ENCODE data around the gene AREL1.

AREL1 gene

DNA sequence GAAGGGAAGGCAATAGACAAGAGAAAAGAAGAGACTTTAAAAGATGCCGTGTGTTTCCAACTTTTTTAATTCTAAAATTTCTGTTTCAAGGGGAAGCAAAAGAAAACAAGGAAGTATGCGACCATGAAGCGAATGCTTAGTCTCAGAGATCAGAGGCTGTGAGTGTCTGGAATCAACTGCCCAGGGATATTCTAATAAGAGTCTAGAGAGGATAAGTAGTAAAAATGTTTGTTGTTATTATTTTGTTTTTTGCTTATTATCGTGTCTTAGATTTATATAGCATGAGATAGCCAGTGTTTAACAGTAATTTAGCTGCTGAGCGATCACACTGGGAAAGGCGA is 485 bp upstream of the AREL1 start:
- H3K27me3 Mint-ChIP-seq = no peaks in the 10 kb centered on the region
- H3K27ac Mint-ChIP-seq = peak overlapping the region; percentile 95 to 96
- H3K36me3 Mint-ChIP-seq (ENCODE audit: insufficient read depth) = peaks cover 36% of the 10 kb centered on the region
- DNase-seq = no peak
- no peaks in the 10 kb centered on the region for H3K9me3 Mint-ChIP-seq
- no peak for ATAC-seq (replicated peaks)
- peaks cover 23 to 54% of the 10 kb centered on the region in 2 donors for H3K4me1 Mint-ChIP-seq (ENCODE audit: low read depth in 2 of 2)
- H3K4me3 Mint-ChIP-seq = peak overlapping the region; percentile 90

DNA sequence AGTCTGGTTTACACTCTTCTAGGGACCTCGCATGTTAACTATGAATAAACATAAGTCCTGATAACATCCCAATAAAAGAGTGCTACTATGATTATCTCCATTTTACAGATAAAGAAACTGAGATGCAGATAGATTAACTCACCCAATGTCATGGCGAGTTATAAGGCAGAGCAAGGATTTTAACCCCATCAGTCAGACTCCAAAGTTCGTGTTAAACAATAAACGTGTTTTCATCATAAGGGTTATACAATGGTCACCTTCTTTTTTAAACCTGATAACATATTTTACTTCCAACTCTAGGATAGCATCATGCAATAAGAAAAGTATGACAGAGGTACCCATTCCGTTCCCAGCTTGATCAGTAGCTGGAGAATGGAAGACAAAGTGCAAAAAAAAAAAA is 1.2 kb downstream of the AREL1 start:
- Mint-ChIP-seq H3K36me3 (ENCODE audit: insufficient read depth) (peaks cover 28% of the 10 kb centered on the region), H3K9me3 (no peaks in the 10 kb centered on the region), H3K4me1 (ENCODE audit: low read depth in 2 of 2) (peaks cover 21 to 58% of the 10 kb centered on the region in 2 donors), H3K4me3 (peak overlapping the region; percentile 90), H3K27me3 (no peaks in the 10 kb centered on the region), H3K27ac (no peak overlapping the region)
- DNase-seq (no peak), ATAC-seq (replicated peaks) (no peak)

- Mint-ChIP-seq H3K9me3 (no peaks in the 10 kb centered on the region), H3K27ac (no peak overlapping the region), H3K4me3 (peak overlapping the region; percentile 50 to 90), H3K36me3 (ENCODE audit: insufficient read depth) (peaks cover 17% of the 10 kb centered on the region), H3K4me1 (ENCODE audit: low read depth in 2 of 2) (peaks cover 22 to 51% of the 10 kb centered on the region in 2 donors), H3K27me3 (no peaks in the 10 kb centered on the region)
- DNase-seq (no peak), ATAC-seq (replicated peaks) (no peak)
Observed at GRCh38 chr14:74710480-74710879, 2.4 kb downstream of the AREL1 start.

- no peaks in the 10 kb centered on the region for H3K9me3 Mint-ChIP-seq
- ATAC-seq (replicated peaks) (no peak), DNase-seq (no peak)
- H3K27me3 Mint-ChIP-seq = no peaks in the 10 kb centered on the region
- peaks cover 28 to 47% of the 10 kb centered on the region in 2 donors for H3K4me1 Mint-ChIP-seq (ENCODE audit: low read depth in 2 of 2)
- peaks cover 16% of the 10 kb centered on the region for H3K36me3 Mint-ChIP-seq (ENCODE audit: insufficient read depth)
- no peak overlapping the region for H3K27ac Mint-ChIP-seq
- H3K4me3 Mint-ChIP-seq = no peak overlapping the region
Observed at GRCh38 chr14:74705613-74706500, 7.0 kb downstream of the AREL1 start.

- Mint-ChIP-seq H3K9me3 (no peaks in the 10 kb centered on the region), H3K27me3 (no peaks in the 10 kb centered on the region), H3K27ac (no peak overlapping the region), H3K4me3 (no peak overlapping the region), H3K4me1 (ENCODE audit: low read depth in 2 of 2) (peaks cover 27 to 38% of the 10 kb centered on the region in 2 donors), H3K36me3 (ENCODE audit: insufficient read depth) (peaks cover 15% of the 10 kb centered on the region)
- ATAC-seq (replicated peaks) = no peak
- no peak for DNase-seq
Observed at GRCh38 chr14:74704656-74705055, 8.2 kb downstream of the AREL1 start.

GRCh38 chr14:74703043-74703442 is 9.8 kb downstream of the AREL1 start:
- Mint-ChIP-seq H3K27me3 (no peaks in the 10 kb centered on the region), H3K9me3 (no peaks in the 10 kb centered on the region), H3K4me1 (ENCODE audit: low read depth in 2 of 2) (peaks cover 24 to 25% of the 10 kb centered on the region in 2 donors), H3K36me3 (ENCODE audit: insufficient read depth) (peaks cover 17% of the 10 kb centered on the region), H3K4me3 (no peak overlapping the region), H3K27ac (no peak overlapping the region)
- DNase-seq = no peak
- ATAC-seq (replicated peaks) = no peak

DNA sequence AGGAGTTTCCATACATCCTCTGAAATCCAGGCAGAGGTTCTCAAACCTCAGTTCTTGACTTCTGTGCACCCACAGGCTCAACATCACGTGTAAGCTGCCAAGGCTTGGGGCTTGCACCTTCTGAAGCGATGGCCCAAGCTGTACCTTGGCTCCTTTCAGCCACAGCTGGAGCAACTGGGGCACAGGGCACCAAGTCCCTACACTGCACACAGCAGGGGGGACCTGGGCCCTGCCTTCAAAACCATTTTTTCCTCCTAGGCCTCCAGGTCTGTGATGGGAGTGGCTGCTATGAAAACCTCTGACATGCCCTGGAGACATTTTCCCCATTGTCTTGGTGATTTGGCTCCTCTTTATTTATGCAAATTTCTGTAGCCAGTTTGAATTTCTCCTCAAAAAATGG is 10.6 kb downstream of the AREL1 start:
- peaks cover 26 to 29% of the 10 kb centered on the region in 2 donors for H3K4me1 Mint-ChIP-seq (ENCODE audit: low read depth in 2 of 2)
- ATAC-seq (replicated peaks) (no peak), DNase-seq (no peak)
- no peak overlapping the region for H3K4me3 Mint-ChIP-seq
- peaks cover 18% of the 10 kb centered on the region for H3K36me3 Mint-ChIP-seq (ENCODE audit: insufficient read depth)
- H3K9me3 Mint-ChIP-seq = no peaks in the 10 kb centered on the region
- no peaks in the 10 kb centered on the region for H3K27me3 Mint-ChIP-seq
- no peak overlapping the region for H3K27ac Mint-ChIP-seq

GRCh38 chr14:74698465-74698864 is 14.4 kb downstream of the AREL1 start:
- ATAC-seq (replicated peaks) (no peak), DNase-seq (no peak)
- H3K27ac Mint-ChIP-seq = no peak overlapping the region
- H3K4me1 Mint-ChIP-seq (ENCODE audit: low read depth in 2 of 2) = peaks cover 31 to 35% of the 10 kb centered on the region in 2 donors
- no peak overlapping the region for H3K4me3 Mint-ChIP-seq
- H3K36me3 Mint-ChIP-seq (ENCODE audit: insufficient read depth) = peaks cover 22% of the 10 kb centered on the region
- no peaks in the 10 kb centered on the region for H3K27me3 Mint-ChIP-seq
- H3K9me3 Mint-ChIP-seq = no peaks in the 10 kb centered on the region

- Mint-ChIP-seq H3K36me3 (ENCODE audit: insufficient read depth) (peaks cover 22% of the 10 kb centered on the region), H3K9me3 (no peaks in the 10 kb centered on the region), H3K27me3 (no peaks in the 10 kb centered on the region), H3K4me1 (ENCODE audit: low read depth in 2 of 2) (peaks cover 29 to 34% of the 10 kb centered on the region in 2 donors), H3K27ac (no peak overlapping the region), H3K4me3 (no peak overlapping the region)
- ATAC-seq (replicated peaks) (no peak), DNase-seq (no peak)
Observed at GRCh38 chr14:74697976-74698375, 14.9 kb downstream of the AREL1 start.

GRCh38 chr14:74697543-74697942 is 15.3 kb downstream of the AREL1 start:
- H3K27me3 Mint-ChIP-seq = no peaks in the 10 kb centered on the region
- DNase-seq = no peak
- no peak for ATAC-seq (replicated peaks)
- peaks cover 24 to 29% of the 10 kb centered on the region in 2 donors for H3K4me1 Mint-ChIP-seq (ENCODE audit: low read depth in 2 of 2)
- H3K4me3 Mint-ChIP-seq = no peak overlapping the region
- no peaks in the 10 kb centered on the region for H3K9me3 Mint-ChIP-seq
- peaks cover 22% of the 10 kb centered on the region for H3K36me3 Mint-ChIP-seq (ENCODE audit: insufficient read depth)
- H3K27ac Mint-ChIP-seq = no peak overlapping the region

- H3K4me3 Mint-ChIP-seq = no peak overlapping the region
- peaks cover 23 to 26% of the 10 kb centered on the region in 2 donors for H3K4me1 Mint-ChIP-seq (ENCODE audit: low read depth in 2 of 2)
- no peaks in the 10 kb centered on the region for H3K27me3 Mint-ChIP-seq
- no peak for ATAC-seq (replicated peaks)
- H3K27ac Mint-ChIP-seq = no peak overlapping the region
- H3K9me3 Mint-ChIP-seq = no peaks in the 10 kb centered on the region
- DNase-seq = no peak
- peaks cover 21% of the 10 kb centered on the region for H3K36me3 Mint-ChIP-seq (ENCODE audit: insufficient read depth)
Observed at GRCh38 chr14:74697011-74697410, 15.9 kb downstream of the AREL1 start.

- ATAC-seq (replicated peaks) (no peak), DNase-seq (no peak)
- no peak overlapping the region for H3K4me3 Mint-ChIP-seq
- no peak overlapping the region for H3K27ac Mint-ChIP-seq
- H3K4me1 Mint-ChIP-seq (ENCODE audit: low read depth in 2 of 2) = peaks cover 14 to 21% of the 10 kb centered on the region in 2 donors
- H3K9me3 Mint-ChIP-seq = no peaks in the 10 kb centered on the region
- H3K27me3 Mint-ChIP-seq = no peaks in the 10 kb centered on the region
- peaks cover 25% of the 10 kb centered on the region for H3K36me3 Mint-ChIP-seq (ENCODE audit: insufficient read depth)
Observed at GRCh38 chr14:74695406-74695805, 17.5 kb downstream of the AREL1 start.

DNA sequence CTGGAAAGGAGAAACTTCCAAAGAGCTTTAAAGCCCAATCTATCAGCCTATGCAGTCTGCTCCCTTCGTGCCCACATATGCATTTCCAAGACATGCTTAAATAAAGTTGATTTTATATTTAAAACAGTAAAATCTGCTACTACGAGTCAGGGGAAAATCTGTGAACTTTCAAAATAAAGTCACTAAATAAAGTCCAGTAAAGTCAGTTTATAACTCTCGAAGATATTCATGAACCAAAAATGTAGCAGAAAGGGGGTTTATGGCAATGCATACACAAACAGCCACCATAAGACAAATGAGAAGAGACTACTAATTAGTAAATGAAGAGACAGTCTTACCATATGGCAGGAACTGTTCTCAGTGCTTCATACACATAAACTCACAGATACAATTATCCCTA is 19.7 kb downstream of the AREL1 start:
- DNase-seq (no peak), ATAC-seq (replicated peaks) (no peak)
- peak overlapping the region in 1 of 2 donors; percentile 38 for H3K27ac Mint-ChIP-seq
- H3K27me3 Mint-ChIP-seq = no peaks in the 10 kb centered on the region
- peaks cover 18 to 20% of the 10 kb centered on the region in 2 donors for H3K4me1 Mint-ChIP-seq (ENCODE audit: low read depth in 2 of 2)
- H3K9me3 Mint-ChIP-seq = no peaks in the 10 kb centered on the region
- H3K36me3 Mint-ChIP-seq (ENCODE audit: insufficient read depth) = peaks cover 42% of the 10 kb centered on the region
- no peak overlapping the region for H3K4me3 Mint-ChIP-seq

- DNase-seq (no peak), ATAC-seq (replicated peaks) (no peak)
- Mint-ChIP-seq H3K27me3 (no peaks in the 10 kb centered on the region), H3K4me3 (no peak overlapping the region), H3K36me3 (ENCODE audit: insufficient read depth) (peaks cover 48% of the 10 kb centered on the region), H3K4me1 (ENCODE audit: low read depth in 2 of 2) (peaks cover 10 to 14% of the 10 kb centered on the region in 2 donors), H3K9me3 (no peaks in the 10 kb centered on the region), H3K27ac (peak overlapping the region; percentile 23 to 64)
Observed at GRCh38 chr14:74691456-74691855, 21.4 kb downstream of the AREL1 start.

Data from effector memory CD8-positive, alpha-beta T cell (primary cell).